ENCODE measurements around the gene SRBD1.

DNA sequence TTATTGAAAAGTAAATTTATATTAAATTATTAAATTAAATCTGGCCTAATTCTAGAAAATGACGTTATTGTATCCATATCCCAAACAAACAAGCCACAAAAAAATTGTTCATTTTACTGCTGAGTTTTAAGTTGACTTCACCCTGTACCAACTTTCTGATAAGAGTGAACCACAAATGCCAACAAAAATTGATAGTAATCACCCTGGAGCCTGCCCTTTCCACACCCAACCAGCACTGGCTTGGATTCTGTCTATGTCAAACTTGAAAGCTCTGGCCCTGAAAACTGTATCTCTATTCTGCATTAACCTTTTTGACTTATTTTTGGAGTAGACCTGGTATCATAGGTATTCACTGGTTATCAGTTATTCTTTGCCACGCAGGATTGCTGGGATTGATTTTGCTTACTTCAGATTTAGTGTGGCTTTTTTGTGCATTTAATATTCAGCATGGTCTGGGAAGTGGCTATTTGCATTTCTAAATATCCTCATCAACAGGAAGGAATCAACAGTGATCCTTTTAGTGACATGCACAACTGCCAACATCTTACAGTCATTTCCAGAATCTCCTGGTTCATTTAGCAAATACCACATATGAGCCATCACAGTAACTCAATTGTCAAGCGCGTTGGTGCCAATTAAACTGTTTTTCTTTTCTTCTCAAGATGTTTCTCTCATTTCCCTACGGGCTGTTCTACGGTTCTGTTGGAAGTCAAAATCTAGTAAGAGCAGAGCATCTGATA lies 11.4 kb upstream of the SRBD1 start:
- TF ChIP-seq, protein P1, sequence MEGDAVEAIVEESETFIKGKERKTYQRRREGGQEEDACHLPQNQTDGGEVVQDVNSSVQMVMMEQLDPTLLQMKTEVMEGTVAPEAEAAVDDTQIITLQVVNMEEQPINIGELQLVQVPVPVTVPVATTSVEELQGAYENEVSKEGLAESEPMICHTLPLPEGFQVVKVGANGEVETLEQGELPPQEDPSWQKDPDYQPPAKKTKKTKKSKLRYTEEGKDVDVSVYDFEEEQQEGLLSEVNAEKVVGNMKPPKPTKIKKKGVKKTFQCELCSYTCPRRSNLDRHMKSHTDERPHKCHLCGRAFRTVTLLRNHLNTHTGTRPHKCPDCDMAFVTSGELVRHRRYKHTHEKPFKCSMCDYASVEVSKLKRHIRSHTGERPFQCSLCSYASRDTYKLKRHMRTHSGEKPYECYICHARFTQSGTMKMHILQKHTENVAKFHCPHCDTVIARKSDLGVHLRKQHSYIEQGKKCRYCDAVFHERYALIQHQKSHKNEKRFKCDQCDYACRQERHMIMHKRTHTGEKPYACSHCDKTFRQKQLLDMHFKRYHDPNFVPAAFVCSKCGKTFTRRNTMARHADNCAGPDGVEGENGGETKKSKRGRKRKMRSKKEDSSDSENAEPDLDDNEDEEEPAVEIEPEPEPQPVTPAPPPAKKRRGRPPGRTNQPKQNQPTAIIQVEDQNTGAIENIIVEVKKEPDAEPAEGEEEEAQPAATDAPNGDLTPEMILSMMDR (IDR thresholded peaks at IDR 0.05) = no peak
- TF ChIP-seq POLR2AphosphoS5 (IDR thresholded peaks at IDR 0.05; ENCODE audit: insufficient read depth in 1 of 2, low read depth in 1 of 2) = no peak
- no peak for TF ChIP-seq POLR2A (IDR thresholded peaks at IDR 0.05)
